ENCODE measurements around the gene SAXO2.

DNA sequence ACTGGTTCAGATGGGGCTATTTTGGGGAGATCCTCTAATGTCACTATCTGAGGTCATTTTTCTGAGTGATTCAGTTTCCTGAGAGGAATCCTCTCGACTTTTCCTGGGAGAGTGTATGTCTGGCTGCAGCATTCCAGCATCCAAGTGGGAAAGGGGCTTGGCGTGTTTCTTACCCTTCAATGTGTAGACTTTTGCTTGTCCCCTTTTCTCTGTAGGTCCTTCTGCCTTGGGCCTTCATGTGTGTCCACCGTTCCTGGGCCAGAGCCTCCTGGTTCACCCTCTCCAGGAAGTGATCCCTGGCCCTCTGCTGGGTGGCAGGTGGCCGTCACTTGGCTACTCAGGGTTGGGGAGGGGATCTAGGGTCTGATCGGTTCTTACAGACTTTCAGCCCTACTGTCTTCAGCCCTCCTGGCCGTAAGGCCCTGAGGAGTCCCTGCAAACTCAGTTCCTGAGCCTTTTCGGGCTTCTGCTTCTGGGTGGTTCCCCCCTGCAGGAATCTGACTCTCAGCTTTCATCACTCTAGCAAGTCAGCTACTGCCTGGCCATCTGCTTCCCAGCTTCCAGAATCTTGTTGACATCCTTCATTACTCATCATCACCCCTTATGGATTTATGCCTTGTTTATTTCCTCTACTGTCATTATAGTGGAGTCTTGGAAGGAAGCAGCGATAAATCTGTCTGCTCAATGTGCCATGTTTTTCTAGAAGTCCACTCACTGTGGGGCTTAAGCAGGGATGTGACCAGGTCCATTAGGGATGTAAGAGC is 50.1 kb downstream of the SAXO2 start:
- TF ChIP-seq CTCF (IDR thresholded peaks at IDR 0.05) (no peak), EZH2 (IDR thresholded peaks at IDR 0.05; ENCODE audit: borderline replicate concordance, insufficient read depth, low read depth, low read length, poor library complexity, severe bottlenecking) (no peak)
